22Rv1 (cell line): ENCODE data around the gene ST8SIA1.

Experiments used
- ZFX ChIP-seq: fragments of 450-650 bp; IDR thresholded peaks from 2 replicates; pipeline ENCODE4 v1.6.1; 2017; ENCODE audit warnings: antibody characterized with exemption, borderline replicate concordance
- TF ChIP-seq, protein P1 (sequence below): fragments of 450-650 bp; IDR thresholded peaks from 2 replicates; pipeline ENCODE4 v1.5.1; 2017; ENCODE audit warnings: mild to moderate bottlenecking

DNA sequence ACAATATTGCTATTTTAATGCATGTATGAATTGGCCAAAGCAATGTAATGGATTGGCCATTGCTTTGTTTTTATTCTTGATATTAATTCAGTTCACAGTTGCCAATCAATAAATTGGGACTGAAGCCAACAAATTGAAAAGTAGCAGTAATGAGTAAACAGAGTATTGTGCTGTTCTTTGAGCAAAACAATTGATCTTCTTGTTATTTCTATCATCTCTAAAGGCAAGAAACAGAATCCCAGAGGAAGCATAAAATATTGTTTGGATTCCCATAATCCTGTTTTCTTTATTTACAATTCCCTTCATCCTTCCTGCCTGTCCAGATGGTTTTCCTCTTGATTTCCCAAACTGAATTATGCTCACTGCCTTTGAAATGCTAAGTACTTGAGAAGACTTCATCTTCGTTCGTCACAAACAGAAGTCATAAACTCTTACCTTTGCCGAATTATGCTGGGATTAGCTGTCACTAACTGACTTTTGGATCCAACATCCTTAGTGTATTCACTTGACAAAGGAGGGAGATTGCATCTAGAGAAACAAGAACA lies 85.9 kb downstream of the ST8SIA1 start:
- TF ChIP-seq, protein P1, sequence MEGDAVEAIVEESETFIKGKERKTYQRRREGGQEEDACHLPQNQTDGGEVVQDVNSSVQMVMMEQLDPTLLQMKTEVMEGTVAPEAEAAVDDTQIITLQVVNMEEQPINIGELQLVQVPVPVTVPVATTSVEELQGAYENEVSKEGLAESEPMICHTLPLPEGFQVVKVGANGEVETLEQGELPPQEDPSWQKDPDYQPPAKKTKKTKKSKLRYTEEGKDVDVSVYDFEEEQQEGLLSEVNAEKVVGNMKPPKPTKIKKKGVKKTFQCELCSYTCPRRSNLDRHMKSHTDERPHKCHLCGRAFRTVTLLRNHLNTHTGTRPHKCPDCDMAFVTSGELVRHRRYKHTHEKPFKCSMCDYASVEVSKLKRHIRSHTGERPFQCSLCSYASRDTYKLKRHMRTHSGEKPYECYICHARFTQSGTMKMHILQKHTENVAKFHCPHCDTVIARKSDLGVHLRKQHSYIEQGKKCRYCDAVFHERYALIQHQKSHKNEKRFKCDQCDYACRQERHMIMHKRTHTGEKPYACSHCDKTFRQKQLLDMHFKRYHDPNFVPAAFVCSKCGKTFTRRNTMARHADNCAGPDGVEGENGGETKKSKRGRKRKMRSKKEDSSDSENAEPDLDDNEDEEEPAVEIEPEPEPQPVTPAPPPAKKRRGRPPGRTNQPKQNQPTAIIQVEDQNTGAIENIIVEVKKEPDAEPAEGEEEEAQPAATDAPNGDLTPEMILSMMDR, result no peak
- no peak for TF ChIP-seq ZFX
